ENCODE measurements around the gene MYO15A. TPM values are rescaled to one million over a fixed set of nuclear protein-coding genes. Genes with fewer than 3 reads are reported as not detected.

MYO15A gene
- total and polyA plus RNA-seq, 2 of the 4 experiments (the other 2 are of a cell fraction): 0.18 to 1.1 TPM

DNA sequence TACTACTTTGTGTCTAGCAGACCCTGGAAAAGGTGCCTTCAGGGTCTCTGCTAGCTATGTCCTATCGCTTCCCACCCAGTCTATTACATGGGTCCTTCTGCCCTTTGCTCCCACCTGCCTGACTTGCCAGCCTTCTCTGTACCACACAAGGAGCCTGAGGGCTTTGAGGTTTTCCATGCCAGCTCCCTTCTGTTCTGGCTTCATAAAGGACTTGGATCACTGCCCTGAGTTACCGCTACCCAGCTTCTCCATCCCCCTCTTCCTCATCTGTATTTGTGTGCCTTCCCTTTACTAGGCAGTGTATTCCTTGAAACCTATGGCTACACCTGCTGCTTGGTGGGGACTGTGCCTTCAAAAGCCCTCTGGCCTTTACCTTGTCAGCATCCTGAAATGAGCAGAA is 97.3 kb downstream of the MYO15A start:
- WGBS, 2 experiments (ENCODE audit: extremely low coverage in 2 of 2, insufficient read length in 1 of 2): 90% methylated on average over 2 of the region's 2 CpGs; no CpG with 5 or more reads in 1 of the 2 experiments

More for the DNA sequence above, 97.3 kb downstream of the MYO15A start:
- no peak for ATAC-seq (ENCODE audit: low read depth)
- H3K14ac ChIP-seq (replicated peaks; ENCODE audit: low read depth, low read length): no peak overlapping the region
- no peak overlapping the region for H3K56ac ChIP-seq (ENCODE audit: extremely low read depth, insufficient read depth, low read length)
- ChIA-PET POLR2A (ENCODE audit: unreplicated experiment) (no interaction called here), CTCF (no interaction called here)
- no peak for TF ChIP-seq CEBPB (IDR thresholded peaks at IDR 0.05; ENCODE audit: low read depth, low read length)
- TF ChIP-seq RFX5 (IDR thresholded peaks at IDR 0.05; ENCODE audit: low read depth, low read length): no peak
- TF ChIP-seq MAZ (IDR thresholded peaks at IDR 0.05; ENCODE audit: borderline replicate concordance, low read depth, low read length): no peak
- no peak for TF ChIP-seq MAFK (IDR thresholded peaks at IDR 0.05; ENCODE audit: low read depth, low read length)
- no peak for TF ChIP-seq RAD21 (IDR thresholded peaks at IDR 0.05; ENCODE audit: low read length)
- no peak for TF ChIP-seq RCOR1 (IDR thresholded peaks at IDR 0.05; ENCODE audit: insufficient replicate concordance, low read length)
- TF ChIP-seq NFE2L2 (IDR thresholded peaks at IDR 0.05; ENCODE audit: low read depth, low read length): no peak
- TF ChIP-seq POLR2A (IDR thresholded peaks at IDR 0.05; ENCODE audit: low read depth, low read length): no peak
- TF ChIP-seq, protein P1, sequence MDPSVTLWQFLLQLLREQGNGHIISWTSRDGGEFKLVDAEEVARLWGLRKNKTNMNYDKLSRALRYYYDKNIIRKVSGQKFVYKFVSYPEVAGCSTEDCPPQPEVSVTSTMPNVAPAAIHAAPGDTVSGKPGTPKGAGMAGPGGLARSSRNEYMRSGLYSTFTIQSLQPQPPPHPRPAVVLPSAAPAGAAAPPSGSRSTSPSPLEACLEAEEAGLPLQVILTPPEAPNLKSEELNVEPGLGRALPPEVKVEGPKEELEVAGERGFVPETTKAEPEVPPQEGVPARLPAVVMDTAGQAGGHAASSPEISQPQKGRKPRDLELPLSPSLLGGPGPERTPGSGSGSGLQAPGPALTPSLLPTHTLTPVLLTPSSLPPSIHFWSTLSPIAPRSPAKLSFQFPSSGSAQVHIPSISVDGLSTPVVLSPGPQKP (IDR thresholded peaks at IDR 0.05; ENCODE audit: borderline replicate concordance, low read depth, low read length): no peak
- TF ChIP-seq BHLHE40 (IDR thresholded peaks at IDR 0.05; ENCODE audit: low read depth, low read length): no peak
- TF ChIP-seq MXI1 (IDR thresholded peaks at IDR 0.05; ENCODE audit: borderline replicate concordance, low read depth, low read length): no peak
- TF ChIP-seq CHD1 (IDR thresholded peaks at IDR 0.05; ENCODE audit: low read depth, low read length): no peak
- no peak for TF ChIP-seq FOS (IDR thresholded peaks at IDR 0.05; ENCODE audit: low read depth, low read length)
- TF ChIP-seq, protein P2, sequence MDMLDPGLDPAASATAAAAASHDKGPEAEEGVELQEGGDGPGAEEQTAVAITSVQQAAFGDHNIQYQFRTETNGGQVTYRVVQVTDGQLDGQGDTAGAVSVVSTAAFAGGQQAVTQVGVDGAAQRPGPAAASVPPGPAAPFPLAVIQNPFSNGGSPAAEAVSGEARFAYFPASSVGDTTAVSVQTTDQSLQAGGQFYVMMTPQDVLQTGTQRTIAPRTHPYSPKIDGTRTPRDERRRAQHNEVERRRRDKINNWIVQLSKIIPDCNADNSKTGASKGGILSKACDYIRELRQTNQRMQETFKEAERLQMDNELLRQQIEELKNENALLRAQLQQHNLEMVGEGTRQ (IDR thresholded peaks at IDR 0.05; ENCODE audit: low read depth, low read length): no peak
- no peak for TF ChIP-seq SMC3 (IDR thresholded peaks at IDR 0.05; ENCODE audit: low read depth, low read length)
- TF ChIP-seq, protein P3, sequence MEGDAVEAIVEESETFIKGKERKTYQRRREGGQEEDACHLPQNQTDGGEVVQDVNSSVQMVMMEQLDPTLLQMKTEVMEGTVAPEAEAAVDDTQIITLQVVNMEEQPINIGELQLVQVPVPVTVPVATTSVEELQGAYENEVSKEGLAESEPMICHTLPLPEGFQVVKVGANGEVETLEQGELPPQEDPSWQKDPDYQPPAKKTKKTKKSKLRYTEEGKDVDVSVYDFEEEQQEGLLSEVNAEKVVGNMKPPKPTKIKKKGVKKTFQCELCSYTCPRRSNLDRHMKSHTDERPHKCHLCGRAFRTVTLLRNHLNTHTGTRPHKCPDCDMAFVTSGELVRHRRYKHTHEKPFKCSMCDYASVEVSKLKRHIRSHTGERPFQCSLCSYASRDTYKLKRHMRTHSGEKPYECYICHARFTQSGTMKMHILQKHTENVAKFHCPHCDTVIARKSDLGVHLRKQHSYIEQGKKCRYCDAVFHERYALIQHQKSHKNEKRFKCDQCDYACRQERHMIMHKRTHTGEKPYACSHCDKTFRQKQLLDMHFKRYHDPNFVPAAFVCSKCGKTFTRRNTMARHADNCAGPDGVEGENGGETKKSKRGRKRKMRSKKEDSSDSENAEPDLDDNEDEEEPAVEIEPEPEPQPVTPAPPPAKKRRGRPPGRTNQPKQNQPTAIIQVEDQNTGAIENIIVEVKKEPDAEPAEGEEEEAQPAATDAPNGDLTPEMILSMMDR (conservative IDR thresholded peaks at IDR 0.05; ENCODE audit: low read depth, low read length): no peak
- H3K9me1 ChIP-seq (ENCODE audit: insufficient read depth, low read length): peaks cover 23% of the 10 kb centered on the region
- no peak overlapping the region for H2AK9ac ChIP-seq (replicated peaks; ENCODE audit: low read depth, low read length, poor library complexity)
- H3K27ac ChIP-seq (ENCODE audit: insufficient read depth, low read length): no peak overlapping the region
- H2BK20ac ChIP-seq (ENCODE audit: low read depth, low read length): no peak overlapping the region
- no peak overlapping the region for H2AFZ ChIP-seq (replicated peaks; ENCODE audit: low read length, poor library complexity)
- H3K4ac ChIP-seq (ENCODE audit: low read depth, low read length): no peak overlapping the region
- peaks cover 76% of the 10 kb centered on the region for H4K20me1 ChIP-seq (ENCODE audit: insufficient read depth, low read length)
- no peak for DNase-seq
- no peak overlapping the region for H2BK5ac ChIP-seq (ENCODE audit: low read depth, low read length, poor library complexity, severe bottlenecking)
- no peak overlapping the region for H3K23ac ChIP-seq (ENCODE audit: low read depth, low read length)
- no peak overlapping the region for H4K5ac ChIP-seq (ENCODE audit: low read depth, low read length)
- BruUV-seq (replicated peaks): no TSS peak
- H3K9ac ChIP-seq (ENCODE audit: low read depth, low read length): no peak overlapping the region
- no peak overlapping the region for H2BK120ac ChIP-seq (ENCODE audit: low read depth, low read length)
- H3K27me3 ChIP-seq (ENCODE audit: control insufficient read depth, insufficient read depth, low read length): no peaks in the 10 kb centered on the region
- no peak overlapping the region for H4K8ac ChIP-seq (ENCODE audit: low read depth in 2 of 2, low read length in 2 of 2)
- no peak overlapping the region for H3K18ac ChIP-seq (ENCODE audit: low read depth, low read length)
- peaks cover 63% of the 10 kb centered on the region for H3K36me3 ChIP-seq (ENCODE audit: control insufficient read depth, insufficient read depth, low read length)
- dilution Hi-C loops (cut with HindIII; ENCODE audit: low sequenced_read_pairs, unreplicated experiment): no loop called here
- H3K4me1 ChIP-seq (ENCODE audit: control insufficient read depth, insufficient read depth, low read length): 0 out of 2 replicates have a peak, but pooled peaks cover 2% of the 10 kb centered on the region
- no peak overlapping the region for H3K4me3 ChIP-seq (ENCODE audit: insufficient read depth, low read depth, low read length)
- intact Hi-C loops (cut with micrococcal nuclease): no loop called here
- no peaks in the 10 kb centered on the region for H3K9me3 ChIP-seq (ENCODE audit: control insufficient read depth, insufficient read depth, low read length)
- H2BK15ac ChIP-seq (ENCODE audit: low read depth, low read length): no peak overlapping the region
- no peak overlapping the region for H4K91ac ChIP-seq (ENCODE audit: insufficient read depth, low read depth, low read length)
- in situ Hi-C loops (cut with MboI; ENCODE audit: low sequenced_read_pairs): no loop called here
- no peak overlapping the region for H3K4me2 ChIP-seq (ENCODE audit: low read depth, low read length)
- H2AK5ac ChIP-seq (ENCODE audit: low read depth, low read length): no peak overlapping the region
- H3K79me1 ChIP-seq (ENCODE audit: low read depth in 1 of 2, low read length in 2 of 2): peaks cover 21 to 74% of the 10 kb centered on the region in 2 experiments
